Erythroblast (primary cell): ENCODE measurements around the gene CALHM2.
"Not testable (repeated sequence)": the region's sequence is repeated elsewhere in the genome, so short reads cannot be mapped to it uniquely, and the experiment has no call there.

Experiments used
- GATA1 ChIP-seq: IDR thresholded peaks from 2 replicates; pipeline ENCODE4 v1.6.1; 2011; ENCODE audit warnings: low read depth, mild to moderate bottlenecking, control low read depth, low read length, moderate library complexity
- POLR2A ChIP-seq: IDR thresholded peaks from 2 replicates; pipeline ENCODE4 v1.6.1; 2011; ENCODE audit warnings: mild to moderate bottlenecking, low read length

- TF ChIP-seq POLR2A, GATA1: not testable (repeated sequence)
Measured at GRCh38 chr10:103486635-103487409, 34.7 kb upstream of the CALHM2 start.
